ENCODE data around the gene LBX2. TPM values are rescaled to one million over a fixed set of nuclear protein-coding genes. Genes with fewer than 3 reads are reported as not detected.

The LBX2 gene
- total RNA-seq, 1 donor: 5.4 TPM

GRCh38 chr2:74507926-74508520 is 8.6 kb upstream of the LBX2 start:
- H3K4me3 ChIP-seq (ENCODE audit: insufficient read depth, low read length): peak overlapping the region; percentile 99
- peak; percentile 90 for DNase-seq (ENCODE audit: insufficient read length, low spot score, missing footprints)
- no peaks in the 10 kb centered on the region for H3K9me3 ChIP-seq (ENCODE audit: low read depth, low read length)
- H3K4me1 ChIP-seq (ENCODE audit: insufficient read depth, low read length): peaks cover 54% of the 10 kb centered on the region
- H3K4me2 ChIP-seq (ENCODE audit: insufficient read depth, low read length): peak overlapping the region; percentile 94
- peaks cover 14% of the 10 kb centered on the region for H3K36me3 ChIP-seq (ENCODE audit: insufficient read depth, low read length)
- no peaks in the 10 kb centered on the region for H4K20me1 ChIP-seq (ENCODE audit: insufficient read depth, low read length)
- no peak for TF ChIP-seq CTCF (IDR thresholded peaks at IDR 0.05; ENCODE audit: extremely low read depth, low read depth, low read length)
- H3K27me3 ChIP-seq (ENCODE audit: insufficient read depth, low read length): peaks cover 22% of the 10 kb centered on the region
- H3K79me2 ChIP-seq (ENCODE audit: insufficient read depth, low read length): peaks cover 38% of the 10 kb centered on the region
- H3K27ac ChIP-seq (ENCODE audit: low read depth, low read length): peak overlapping the region; percentile 99
- H2AFZ ChIP-seq (ENCODE audit: low read length): peak overlapping the region; percentile 98

- H4K20me1 ChIP-seq (ENCODE audit: insufficient read depth, low read length): no peaks in the 10 kb centered on the region
- peaks cover 14% of the 10 kb centered on the region for H3K36me3 ChIP-seq (ENCODE audit: insufficient read depth, low read length)
- H2AFZ ChIP-seq (ENCODE audit: low read length): peak within 1 kb of the TSS; percentile 98
- H3K4me2 ChIP-seq (ENCODE audit: insufficient read depth, low read length): peak within 1 kb of the TSS; percentile 94
- H3K4me3 ChIP-seq (ENCODE audit: insufficient read depth, low read length): peak within 1 kb of the TSS; percentile 99
- peak; percentile 99 for DNase-seq (ENCODE audit: insufficient read length, low spot score, missing footprints)
- peaks cover 17% of the 10 kb centered on the region for H3K27me3 ChIP-seq (ENCODE audit: insufficient read depth, low read length)
- peaks cover 41% of the 10 kb centered on the region for H3K79me2 ChIP-seq (ENCODE audit: insufficient read depth, low read length)
- TF ChIP-seq CTCF (IDR thresholded peaks at IDR 0.05; ENCODE audit: extremely low read depth, low read depth, low read length): peak; percentile 35
- H3K27ac ChIP-seq (ENCODE audit: low read depth, low read length): peak within 1 kb of the TSS; percentile 99
- peaks cover 54% of the 10 kb centered on the region for H3K4me1 ChIP-seq (ENCODE audit: insufficient read depth, low read length)
- H3K9me3 ChIP-seq (ENCODE audit: low read depth, low read length): no peaks in the 10 kb centered on the region
Measured at GRCh38 chr2:74507145-74507925, 7.9 kb upstream of the LBX2 start, which contains the start of gene PCGF1. PCGF1 (minus strand) TSS chr2:74507695; CDS start chr2:74507668, 27 bp downstream.

- TF ChIP-seq CTCF (IDR thresholded peaks at IDR 0.05; ENCODE audit: extremely low read depth, low read depth, low read length): no peak
- Histone ChIP-seq H3K36me3 (ENCODE audit: insufficient read depth, low read length) (peaks cover 14% of the 10 kb centered on the region), H4K20me1 (ENCODE audit: insufficient read depth, low read length) (no peaks in the 10 kb centered on the region), H3K79me2 (ENCODE audit: insufficient read depth, low read length) (peaks cover 41% of the 10 kb centered on the region), H3K4me2 (ENCODE audit: insufficient read depth, low read length) (peak overlapping the region; percentile 91), H2AFZ (ENCODE audit: low read length) (no peak overlapping the region), H3K27me3 (ENCODE audit: insufficient read depth, low read length) (peaks cover 2% of the 10 kb centered on the region), H3K27ac (ENCODE audit: low read depth, low read length) (no peak overlapping the region), H3K4me1 (ENCODE audit: insufficient read depth, low read length) (peaks cover 48% of the 10 kb centered on the region), H3K4me3 (ENCODE audit: insufficient read depth, low read length) (peak overlapping the region; percentile 30), H3K9me3 (ENCODE audit: low read depth, low read length) (no peaks in the 10 kb centered on the region)
- DNase-seq (ENCODE audit: insufficient read length, low spot score, missing footprints): peak; percentile 63
Measured at GRCh38 chr2:74505448-74506246, 6.2 kb upstream of the LBX2 start.

Data from osteoblast (primary cell).